ENCODE measurements around the gene ATP13A3.

The ATP13A3 gene

DNA sequence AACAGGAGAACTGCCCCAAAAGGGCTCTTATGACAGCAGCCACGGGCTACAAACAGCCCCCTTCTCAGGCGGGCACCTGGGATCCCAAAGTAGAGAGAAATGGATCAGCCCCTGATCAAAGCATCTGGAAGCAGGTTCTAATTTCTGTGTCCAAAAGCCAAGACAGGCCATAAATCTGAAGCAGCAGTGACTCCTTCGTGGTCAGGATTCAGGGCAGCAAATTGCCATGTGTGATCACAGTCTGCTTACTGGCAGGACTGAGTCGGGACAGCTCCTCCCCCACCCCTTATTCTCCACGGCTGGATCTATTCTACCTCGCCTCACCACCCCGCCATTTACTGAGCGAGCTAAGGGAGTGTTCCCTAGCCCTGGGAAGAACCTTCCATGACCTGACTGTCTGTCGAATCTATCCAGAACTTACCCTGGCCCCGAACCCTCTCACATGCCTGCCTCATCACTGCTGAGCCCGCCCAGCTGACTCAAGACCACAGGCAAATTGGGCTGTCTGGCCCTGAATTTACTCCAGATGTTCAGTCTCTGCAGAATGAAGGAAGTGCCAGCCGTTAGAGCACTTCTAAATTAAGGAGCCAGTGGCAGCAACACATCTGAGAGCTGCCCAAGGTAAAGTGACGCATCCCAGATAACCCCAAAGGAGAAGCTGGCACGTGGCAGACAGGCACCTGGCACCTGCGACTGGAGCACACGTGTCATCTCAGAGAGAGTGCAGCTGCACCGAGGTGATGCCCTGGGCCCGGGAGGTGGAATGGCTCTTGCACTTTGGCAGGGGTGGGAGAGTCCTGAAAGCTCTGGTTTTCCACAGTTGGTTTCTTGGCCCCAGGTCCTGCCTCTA, 118.6 kb downstream of the ATP13A3 start:
- peaks cover 41% of the 10 kb centered on the region for H3K27me3 ChIP-seq (ENCODE audit: low read depth, low read length)
- no peaks in the 10 kb centered on the region for H3K9me3 ChIP-seq (ENCODE audit: insufficient read depth, low read length)
- no peak overlapping the region for H2AFZ ChIP-seq (ENCODE audit: low read depth, low read length)
- no peaks in the 10 kb centered on the region for H4K20me1 ChIP-seq (ENCODE audit: insufficient read depth, low read length)
- peaks cover 10% of the 10 kb centered on the region for H3K4me1 ChIP-seq (ENCODE audit: low read length)
- no peaks in the 10 kb centered on the region for H3K79me2 ChIP-seq (ENCODE audit: low read length)
- H3K36me3 ChIP-seq (replicated peaks; ENCODE audit: low read depth, low read length) = no peaks in the 10 kb centered on the region
- H3K4me3 ChIP-seq (ENCODE audit: low read length) = no peak overlapping the region
- H3K27ac ChIP-seq (ENCODE audit: low read length) = no peak overlapping the region
- no peak overlapping the region for H3K9ac ChIP-seq (ENCODE audit: low read length)
- TF ChIP-seq, protein P1, sequence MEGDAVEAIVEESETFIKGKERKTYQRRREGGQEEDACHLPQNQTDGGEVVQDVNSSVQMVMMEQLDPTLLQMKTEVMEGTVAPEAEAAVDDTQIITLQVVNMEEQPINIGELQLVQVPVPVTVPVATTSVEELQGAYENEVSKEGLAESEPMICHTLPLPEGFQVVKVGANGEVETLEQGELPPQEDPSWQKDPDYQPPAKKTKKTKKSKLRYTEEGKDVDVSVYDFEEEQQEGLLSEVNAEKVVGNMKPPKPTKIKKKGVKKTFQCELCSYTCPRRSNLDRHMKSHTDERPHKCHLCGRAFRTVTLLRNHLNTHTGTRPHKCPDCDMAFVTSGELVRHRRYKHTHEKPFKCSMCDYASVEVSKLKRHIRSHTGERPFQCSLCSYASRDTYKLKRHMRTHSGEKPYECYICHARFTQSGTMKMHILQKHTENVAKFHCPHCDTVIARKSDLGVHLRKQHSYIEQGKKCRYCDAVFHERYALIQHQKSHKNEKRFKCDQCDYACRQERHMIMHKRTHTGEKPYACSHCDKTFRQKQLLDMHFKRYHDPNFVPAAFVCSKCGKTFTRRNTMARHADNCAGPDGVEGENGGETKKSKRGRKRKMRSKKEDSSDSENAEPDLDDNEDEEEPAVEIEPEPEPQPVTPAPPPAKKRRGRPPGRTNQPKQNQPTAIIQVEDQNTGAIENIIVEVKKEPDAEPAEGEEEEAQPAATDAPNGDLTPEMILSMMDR (IDR thresholded peaks at IDR 0.05; ENCODE audit: low read depth, low read length) = no peak
- no peak for TF ChIP-seq EZH2phosphoT487 (IDR thresholded peaks at IDR 0.05; ENCODE audit: low read depth)
- no peak overlapping the region for H3K4me2 ChIP-seq (ENCODE audit: low read length)

DNA sequence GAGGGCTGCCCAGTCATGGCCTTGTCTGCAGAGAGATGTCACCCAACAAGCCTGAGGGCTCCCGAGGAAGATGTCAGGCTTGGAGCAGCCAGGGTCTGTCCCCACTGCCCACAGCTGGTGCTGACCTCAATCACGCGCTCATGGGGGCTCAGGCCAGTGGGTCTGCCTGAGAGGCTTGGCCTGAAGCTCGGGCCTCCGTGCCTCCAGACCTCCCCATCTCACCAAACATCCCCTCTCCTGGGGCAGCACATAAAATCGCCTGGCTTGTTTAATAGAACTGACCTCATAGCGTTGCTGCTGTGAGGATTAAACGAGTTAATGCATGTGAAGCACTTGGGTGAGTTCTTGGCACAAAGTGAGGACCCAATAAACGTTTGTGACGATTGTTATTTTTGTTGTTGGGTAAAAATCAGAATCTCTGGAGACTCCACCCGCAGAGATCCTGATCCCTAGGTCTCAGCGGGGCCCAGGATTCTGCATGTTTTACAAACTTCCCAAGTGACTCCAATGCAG, 120.8 kb downstream of the ATP13A3 start:
- peaks cover 10% of the 10 kb centered on the region for H3K4me1 ChIP-seq (ENCODE audit: low read length)
- H3K4me2 ChIP-seq (ENCODE audit: low read length) = no peak overlapping the region
- H2AFZ ChIP-seq (ENCODE audit: low read depth, low read length) = no peak overlapping the region
- peaks cover 48% of the 10 kb centered on the region for H3K27me3 ChIP-seq (ENCODE audit: low read depth, low read length)
- no peak overlapping the region for H3K27ac ChIP-seq (ENCODE audit: low read length)
- no peak overlapping the region for H3K9ac ChIP-seq (ENCODE audit: low read length)
- TF ChIP-seq EZH2phosphoT487 (IDR thresholded peaks at IDR 0.05; ENCODE audit: low read depth) = no peak
- TF ChIP-seq, protein P1 (IDR thresholded peaks at IDR 0.05; ENCODE audit: low read depth, low read length) = no peak
- H3K36me3 ChIP-seq (replicated peaks; ENCODE audit: low read depth, low read length) = no peaks in the 10 kb centered on the region
- H3K79me2 ChIP-seq (ENCODE audit: low read length) = no peaks in the 10 kb centered on the region
- H3K4me3 ChIP-seq (ENCODE audit: low read length) = no peak overlapping the region
- no peaks in the 10 kb centered on the region for H3K9me3 ChIP-seq (ENCODE audit: insufficient read depth, low read length)
- no peaks in the 10 kb centered on the region; the same call in 1 of the 2 replicates for H4K20me1 ChIP-seq (ENCODE audit: insufficient read depth, low read length)

DNA sequence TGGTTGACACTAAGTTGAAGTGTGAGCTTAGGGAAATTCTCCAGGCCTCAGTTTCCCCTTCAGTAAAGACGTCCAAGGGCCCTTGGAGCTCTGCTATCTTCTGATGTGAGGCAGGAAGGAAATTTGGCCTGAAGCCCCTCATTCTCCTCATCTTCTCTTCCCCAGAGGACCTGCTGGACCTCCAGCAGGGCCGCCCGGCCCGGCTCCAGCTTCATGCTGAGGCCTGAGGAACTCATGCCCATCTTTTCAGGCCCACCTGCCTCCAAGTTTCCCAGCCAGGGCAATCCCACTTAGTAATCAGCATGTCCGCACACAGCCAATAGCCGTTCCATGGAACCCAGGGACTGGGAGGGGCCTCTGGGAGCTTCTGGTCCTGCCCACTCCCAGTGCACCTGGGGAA, 121.3 kb downstream of the ATP13A3 start:
- Histone ChIP-seq H3K36me3 (replicated peaks; ENCODE audit: low read depth, low read length) (no peaks in the 10 kb centered on the region), H3K27me3 (ENCODE audit: low read depth, low read length) (peaks cover 45% of the 10 kb centered on the region), H3K79me2 (ENCODE audit: low read length) (no peaks in the 10 kb centered on the region), H4K20me1 (ENCODE audit: insufficient read depth, low read length) (no peaks in the 10 kb centered on the region; the same call in 1 of the 2 replicates), H3K9me3 (ENCODE audit: insufficient read depth, low read length) (no peaks in the 10 kb centered on the region), H3K4me2 (ENCODE audit: low read length) (no peak overlapping the region), H2AFZ (ENCODE audit: low read depth, low read length) (no peak overlapping the region), H3K4me1 (ENCODE audit: low read length) (peaks cover 10% of the 10 kb centered on the region), H3K27ac (ENCODE audit: low read length) (no peak overlapping the region), H3K4me3 (ENCODE audit: low read length) (no peak overlapping the region), H3K9ac (ENCODE audit: low read length) (no peak overlapping the region)
- TF ChIP-seq, protein P1 (IDR thresholded peaks at IDR 0.05; ENCODE audit: low read depth, low read length) = no peak
- TF ChIP-seq EZH2phosphoT487 (IDR thresholded peaks at IDR 0.05; ENCODE audit: low read depth) = no peak

DNA sequence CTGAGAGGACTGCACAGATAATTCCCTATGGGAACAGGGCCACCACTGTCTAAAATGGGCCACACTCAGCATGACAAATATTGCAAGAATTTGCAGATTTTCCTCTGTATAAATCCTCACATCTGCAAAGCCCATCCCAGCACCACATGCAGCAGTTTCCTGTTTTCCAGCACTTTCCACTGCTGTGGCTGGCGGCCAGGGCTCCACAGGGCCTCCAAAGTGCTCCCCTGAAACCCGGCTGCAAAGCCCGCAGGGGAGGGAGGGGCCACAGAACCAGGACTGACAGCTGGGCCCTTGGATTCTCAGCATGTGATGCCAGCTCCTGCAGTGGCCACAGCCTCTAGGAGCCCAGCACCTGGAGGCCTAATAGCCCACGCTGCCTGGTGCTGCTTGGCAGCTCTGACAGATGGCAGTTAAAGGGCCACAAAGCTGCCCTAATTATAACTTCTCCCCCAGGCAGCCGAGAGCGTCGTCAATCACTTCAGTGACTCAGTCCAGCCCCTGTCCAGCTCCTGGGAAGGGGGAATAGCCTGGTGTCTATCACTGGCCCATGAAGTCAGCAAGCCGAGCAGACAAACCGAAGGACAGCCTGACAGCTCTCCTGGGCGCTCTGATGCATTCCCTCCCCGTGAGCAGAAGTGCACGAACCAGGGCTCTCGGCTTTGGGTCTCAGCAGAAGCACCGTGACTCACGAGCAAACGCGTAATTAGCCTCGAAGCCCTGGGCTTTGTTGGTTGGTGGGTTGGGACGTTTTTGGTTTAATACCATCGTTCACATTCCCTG, 122.0 kb downstream of the ATP13A3 start:
- H3K4me1 ChIP-seq (ENCODE audit: low read length) = peaks cover 10% of the 10 kb centered on the region
- H3K9me3 ChIP-seq (ENCODE audit: insufficient read depth, low read length) = no peaks in the 10 kb centered on the region
- H3K27ac ChIP-seq (ENCODE audit: low read length) = no peak overlapping the region
- H3K79me2 ChIP-seq (ENCODE audit: low read length) = no peaks in the 10 kb centered on the region
- H3K9ac ChIP-seq (ENCODE audit: low read length) = no peak overlapping the region
- TF ChIP-seq EZH2phosphoT487 (IDR thresholded peaks at IDR 0.05; ENCODE audit: low read depth) = no peak
- TF ChIP-seq, protein P1 (IDR thresholded peaks at IDR 0.05; ENCODE audit: low read depth, low read length) = no peak
- no peak overlapping the region for H3K4me2 ChIP-seq (ENCODE audit: low read length)
- no peaks in the 10 kb centered on the region; the same call in 1 of the 2 replicates for H4K20me1 ChIP-seq (ENCODE audit: insufficient read depth, low read length)
- peaks cover 38% of the 10 kb centered on the region for H3K27me3 ChIP-seq (ENCODE audit: low read depth, low read length)
- no peaks in the 10 kb centered on the region for H3K36me3 ChIP-seq (replicated peaks; ENCODE audit: low read depth, low read length)
- no peak overlapping the region for H2AFZ ChIP-seq (ENCODE audit: low read depth, low read length)
- no peak overlapping the region for H3K4me3 ChIP-seq (ENCODE audit: low read length)

Measured in OCI-LY3 (cell line).